Measurements from ENCODE around the gene LTB.

The LTB gene

DNA sequence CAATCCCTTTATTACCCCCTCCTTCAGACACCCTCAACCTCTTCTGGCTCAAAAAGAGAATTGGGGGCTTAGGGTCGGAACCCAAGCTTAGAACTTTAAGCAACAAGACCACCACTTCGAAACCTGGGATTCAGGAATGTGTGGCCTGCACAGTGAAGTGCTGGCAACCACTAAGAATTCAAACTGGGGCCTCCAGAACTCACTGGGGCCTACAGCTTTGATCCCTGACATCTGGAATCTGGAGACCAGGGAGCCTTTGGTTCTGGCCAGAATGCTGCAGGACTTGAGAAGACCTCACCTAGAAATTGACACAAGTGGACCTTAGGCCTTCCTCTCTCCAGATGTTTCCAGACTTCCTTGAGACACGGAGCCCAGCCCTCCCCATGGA lies 4.7 kb downstream of the LTB start (continued):
- no peak for TF ChIP-seq CSRNP3 (CRISPR knock-in tag; IDR thresholded peaks at IDR 0.05)
- TF ChIP-seq GLIS3 (CRISPR knock-in tag; IDR thresholded peaks at IDR 0.05): no peak
- no peak for TF ChIP-seq ZNF70 (CRISPR knock-in tag; IDR thresholded peaks at IDR 0.05)
- no peak for TF ChIP-seq ESRRG (CRISPR knock-in tag; IDR thresholded peaks at IDR 0.05)
- no peak for TF ChIP-seq ZNF565 (CRISPR knock-in tag; conservative IDR thresholded peaks at IDR 0.05; ENCODE audit: low read depth)
- no peak for TF ChIP-seq ARNTL (CRISPR knock-in tag; IDR thresholded peaks at IDR 0.05; ENCODE audit: borderline replicate concordance, low read depth)
- TF ChIP-seq ISL1 (CRISPR knock-in tag; IDR thresholded peaks at IDR 0.05): no peak

- ATAC-seq: no peak
- no peak for TF ChIP-seq ARNTL (CRISPR knock-in tag; IDR thresholded peaks at IDR 0.05; ENCODE audit: borderline replicate concordance, low read depth)
- no peak for TF ChIP-seq BACH2 (CRISPR knock-in tag; IDR thresholded peaks at IDR 0.05; ENCODE audit: borderline replicate concordance)
- no peak for TF ChIP-seq CREB5 (CRISPR knock-in tag; IDR thresholded peaks at IDR 0.05; ENCODE audit: low read depth)
- no peak for TF ChIP-seq ZC3H10 (CRISPR knock-in tag; IDR thresholded peaks at IDR 0.05)
- TF ChIP-seq POU6F1 (CRISPR knock-in tag; IDR thresholded peaks at IDR 0.05; ENCODE audit: borderline replicate concordance, low read depth): no peak
- no peak for TF ChIP-seq ESRRG (CRISPR knock-in tag; IDR thresholded peaks at IDR 0.05)
- TF ChIP-seq SNAI2 (CRISPR knock-in tag; IDR thresholded peaks at IDR 0.05): no peak
- TF ChIP-seq GLIS3 (CRISPR knock-in tag; IDR thresholded peaks at IDR 0.05): no peak
- no peak for TF ChIP-seq ZNF70 (CRISPR knock-in tag; IDR thresholded peaks at IDR 0.05)
- no peak for TF ChIP-seq TOX (CRISPR knock-in tag; IDR thresholded peaks at IDR 0.05; ENCODE audit: borderline replicate concordance)
Observed at GRCh38 chr6:31576897-31577578, 5.2 kb downstream of the LTB start.

- no peak for TF ChIP-seq SNAI2 (CRISPR knock-in tag; IDR thresholded peaks at IDR 0.05)
- no peak for TF ChIP-seq ZNF8 (CRISPR knock-in tag; IDR thresholded peaks at IDR 0.05)
- TF ChIP-seq CSRNP3 (CRISPR knock-in tag; IDR thresholded peaks at IDR 0.05): no peak
- no peak for TF ChIP-seq TCF4 (CRISPR knock-in tag; IDR thresholded peaks at IDR 0.05; ENCODE audit: borderline replicate concordance)
- TF ChIP-seq CREB5 (CRISPR knock-in tag; IDR thresholded peaks at IDR 0.05; ENCODE audit: low read depth): no peak
- no peak for TF ChIP-seq ZC3H10 (CRISPR knock-in tag; IDR thresholded peaks at IDR 0.05)
- no peak for TF ChIP-seq POU6F1 (CRISPR knock-in tag; IDR thresholded peaks at IDR 0.05; ENCODE audit: borderline replicate concordance, low read depth)
- no peak for TF ChIP-seq ESRRG (CRISPR knock-in tag; IDR thresholded peaks at IDR 0.05)
- no peak for TF ChIP-seq TOX (CRISPR knock-in tag; IDR thresholded peaks at IDR 0.05; ENCODE audit: borderline replicate concordance)
- no peak for TF ChIP-seq PPARA (CRISPR knock-in tag; IDR thresholded peaks at IDR 0.05; ENCODE audit: borderline replicate concordance)
- TF ChIP-seq ISL1 (CRISPR knock-in tag; IDR thresholded peaks at IDR 0.05): no peak
- no peak for TF ChIP-seq ZFP30 (CRISPR knock-in tag; IDR thresholded peaks at IDR 0.05)
- TF ChIP-seq RARB (CRISPR knock-in tag; IDR thresholded peaks at IDR 0.05): no peak
- TF ChIP-seq BACH2 (CRISPR knock-in tag; IDR thresholded peaks at IDR 0.05; ENCODE audit: borderline replicate concordance): no peak
- no peak for TF ChIP-seq ZNF565 (CRISPR knock-in tag; conservative IDR thresholded peaks at IDR 0.05; ENCODE audit: low read depth)
- TF ChIP-seq CSDC2 (CRISPR knock-in tag; IDR thresholded peaks at IDR 0.05): no peak
- no peak for TF ChIP-seq ARNTL (CRISPR knock-in tag; IDR thresholded peaks at IDR 0.05; ENCODE audit: borderline replicate concordance, low read depth)
- TF ChIP-seq ZFP3 (CRISPR knock-in tag; IDR thresholded peaks at IDR 0.05): no peak
- ATAC-seq: no peak
Observed at GRCh38 chr6:31575952-31576685, 6.1 kb downstream of the LTB start.
